Nephron (organoid): Measurements from ENCODE around the gene GNG5.

Experiments
- H3K27ac Mint-ChIP-seq, 3 experiments: 2 replicates each; pipeline ENCODE4 v1.8.0; 2020; ENCODE audit warnings: mixed read lengths in 3 of 3, mild to moderate bottlenecking in 2 of 3, moderate library complexity in 1 of 3
- H3K27me3 Mint-ChIP-seq: 2 replicates; pipeline ENCODE4 v1.8.0; 2021; ENCODE audit warnings: low read depth, mild to moderate bottlenecking, moderate library complexity, mixed read lengths
- H3K36me3 Mint-ChIP-seq: 2 replicates; pipeline ENCODE4 v1.8.0; 2020; ENCODE audit warnings: low read depth, mixed read lengths
- H3K4me1 Mint-ChIP-seq: 2 replicates; pipeline ENCODE4 v1.8.0; 2020; ENCODE audit warnings: mixed read lengths
- H3K4me3 Mint-ChIP-seq, 3 experiments: 2 replicates each; pipeline ENCODE4 v1.8.0; 2020; ENCODE audit warnings: mild to moderate bottlenecking in 3 of 3, mixed read lengths in 3 of 3, moderate library complexity in 2 of 3
- H3K9me3 Mint-ChIP-seq: 2 replicates; pipeline ENCODE4 v1.8.0; 2020; ENCODE audit warnings: mixed read lengths
- CTCF ChIP-seq, 3 experiments: fragments of 200-600 bp; sonication (generic); IDR thresholded peaks; one replicate each; pipeline ENCODE4 v1.5.0; 2021; ENCODE audit warnings: antibody characterized with exemption in 3 of 3; ENCODE audit not compliant: unreplicated experiment in 3 of 3

Gene GNG5

DNA sequence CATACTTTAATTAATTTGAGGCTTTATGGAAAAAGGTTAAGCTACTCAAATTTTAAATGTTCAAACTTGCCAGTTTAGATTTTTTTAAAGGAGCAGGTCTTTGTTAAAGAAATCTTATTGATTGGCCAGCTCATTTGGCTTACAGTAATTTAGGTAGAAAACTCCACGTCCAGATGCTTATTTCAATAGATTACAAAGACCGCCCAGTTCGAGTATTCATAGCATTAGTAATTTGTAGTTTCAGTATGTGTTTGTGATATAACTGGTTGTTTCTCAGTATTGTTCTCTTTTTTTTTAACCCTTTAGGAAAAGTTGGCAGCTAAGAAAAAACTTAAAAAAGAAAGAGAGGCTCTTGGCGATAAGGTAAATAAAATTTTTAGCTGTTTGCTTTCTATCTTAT is 25.7 kb downstream of the GNG5 start:
- Mint-ChIP-seq H3K9me3 (peaks cover 14% of the 10 kb centered on the region), H3K27ac (no peak overlapping the region), H3K36me3 (peaks cover 48% of the 10 kb centered on the region), H3K4me3 (peak overlapping the region; percentile 46 to 73 (median 55)), H3K4me1 (peaks cover 32% of the 10 kb centered on the region), H3K27me3 (peaks cover 31% of the 10 kb centered on the region)
- no peak for TF ChIP-seq CTCF (IDR thresholded peaks at IDR 0.05; ENCODE audit: unreplicated experiment in 3 of 3)

GRCh38 chr1:84479998-84480397 is 26.4 kb downstream of the GNG5 start:
- Mint-ChIP-seq H3K9me3 (peaks cover 14% of the 10 kb centered on the region), H3K27ac (peak overlapping the region; percentile 96 to 99 (median 98)), H3K27me3 (peaks cover 37% of the 10 kb centered on the region), H3K4me1 (peaks cover 32% of the 10 kb centered on the region), H3K4me3 (peak overlapping the region; percentile 99 to 100 (median 100)), H3K36me3 (peaks cover 43% of the 10 kb centered on the region)
- no peak for TF ChIP-seq CTCF (IDR thresholded peaks at IDR 0.05; ENCODE audit: unreplicated experiment in 3 of 3)

- no peak for TF ChIP-seq CTCF (IDR thresholded peaks at IDR 0.05; ENCODE audit: unreplicated experiment in 3 of 3)
- H3K36me3 Mint-ChIP-seq = peaks cover 36% of the 10 kb centered on the region
- H3K27ac Mint-ChIP-seq = peak within 1 kb of the TSS; percentile 96 to 99 (median 98)
- H3K4me3 Mint-ChIP-seq = peak within 1 kb of the TSS; percentile 99 to 100 (median 100)
- peaks cover 46% of the 10 kb centered on the region for H3K27me3 Mint-ChIP-seq
- peaks cover 32% of the 10 kb centered on the region for H3K4me1 Mint-ChIP-seq
- H3K9me3 Mint-ChIP-seq = peaks cover 14% of the 10 kb centered on the region
Observed at GRCh38 chr1:84478876-84479868, 27.2 kb downstream of the GNG5 start, which contains the start of gene RPF1. Gene RPF1 (plus strand): TSS chr1:84479266. CDS start chr1:84479282, 16 bp downstream.

DNA sequence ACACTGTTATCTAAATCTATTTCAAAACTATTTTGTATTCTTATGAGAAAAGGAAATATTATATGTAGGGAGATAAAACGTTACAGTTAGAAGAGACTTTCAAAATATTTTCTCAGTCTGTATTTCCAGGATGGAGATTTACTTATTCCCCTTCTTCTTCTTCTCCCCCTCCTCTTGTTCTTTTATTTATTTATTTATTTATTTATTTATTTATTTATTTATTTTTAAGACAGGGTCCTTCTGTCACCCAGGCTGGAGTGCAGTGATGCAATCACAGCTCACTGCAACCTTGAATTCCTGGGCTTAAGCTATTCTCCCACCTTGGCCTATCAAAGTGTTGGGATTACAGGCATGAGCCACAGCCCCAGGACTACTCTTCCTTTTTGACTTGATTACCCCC is 30.2 kb downstream of the GNG5 start:
- Mint-ChIP-seq H3K27me3 (peaks cover 72% of the 10 kb centered on the region), H3K27ac (no peak overlapping the region), H3K36me3 (peaks cover 11% of the 10 kb centered on the region), H3K9me3 (peaks cover 14% of the 10 kb centered on the region), H3K4me3 (no peak overlapping the region), H3K4me1 (peaks cover 19% of the 10 kb centered on the region)
- TF ChIP-seq CTCF (IDR thresholded peaks at IDR 0.05; ENCODE audit: unreplicated experiment in 3 of 3) = no peak

DNA sequence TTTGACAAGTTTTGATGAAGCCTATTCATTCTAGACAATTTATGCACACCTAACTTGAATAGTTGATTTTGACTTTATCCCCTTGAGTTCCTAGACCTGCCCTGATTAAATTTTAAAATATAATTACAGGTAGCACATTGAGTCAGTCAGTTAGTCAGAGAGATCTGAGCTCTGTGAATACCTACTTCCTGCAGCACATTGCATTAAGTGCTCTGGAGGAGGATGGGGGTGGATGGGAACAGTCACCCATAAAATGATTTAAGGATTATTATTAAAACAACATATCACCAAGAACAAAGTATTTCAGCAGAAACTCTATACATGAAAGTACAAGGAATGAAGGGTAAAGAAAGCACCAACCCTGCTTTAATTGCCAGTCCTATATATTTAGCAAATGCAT is 39.1 kb downstream of the GNG5 start:
- no peaks in the 10 kb centered on the region for H3K36me3 Mint-ChIP-seq
- no peak overlapping the region for H3K27ac Mint-ChIP-seq
- no peak for TF ChIP-seq CTCF (IDR thresholded peaks at IDR 0.05; ENCODE audit: unreplicated experiment in 3 of 3)
- no peak overlapping the region for H3K4me3 Mint-ChIP-seq
- H3K27me3 Mint-ChIP-seq = peaks cover 38% of the 10 kb centered on the region
- H3K9me3 Mint-ChIP-seq = no peaks in the 10 kb centered on the region
- H3K4me1 Mint-ChIP-seq = no peaks in the 10 kb centered on the region
